PC-3 (cell line): Measurements from ENCODE around the gene CCL14. TPM values are rescaled to one million over a fixed set of nuclear protein-coding genes. Genes with fewer than 3 reads are reported as not detected.

Source experiments
- ATAC-seq: fragments of 200-7000 bp; cut with Tn5 transposase; 2 replicates; pipeline ENCODE4 v1.9.1; 2020; ENCODE audit warnings: mild to moderate bottlenecking, moderate library complexity
- BruUV-seq: library from RNA; stranded (reverse); fragments of 400-500 nt; replicated peaks from 2 replicates; lab custom pipeline; 2021; lab: Mats Ljungman, UMichigan
- CTCF ChIA-PET: fragments of 300-600 bp; sonication (Branson Sonifier 250); formaldehyde crosslinking; loops from one replicate; lab custom pipeline; 2022; ENCODE audit warnings: antibody characterized with exemption; lab: Charles Lee
- POLR2A ChIA-PET: fragments of 300-600 bp; sonication (Branson Sonifier 250); formaldehyde crosslinking; loops from one replicate; lab custom pipeline; 2022; ENCODE audit warnings: antibody characterized with exemption; ENCODE audit not compliant: unreplicated experiment; lab: Charles Lee
- DNase-seq: peaks from one replicate; pipeline ENCODE4 v3.0.0-alpha.2; 2015
- H2AFZ ChIP-seq: fragments of 300-600 bp; sonication (generic); 2 replicates; pipeline ENCODE4 v1.6.0; 2016; ENCODE audit warnings: antibody characterized with exemption, low read length
- H3F3A ChIP-seq: fragments of 300-600 bp; sonication (generic); one replicate; pipeline ENCODE4 v1.6.0; 2017; ENCODE audit warnings: antibody characterized with exemption, low read length, control low read depth, mild to moderate bottlenecking; ENCODE audit not compliant: unreplicated experiment
- H3K27ac ChIP-seq: fragments of 300-600 bp; sonication (generic); 2 replicates; pipeline ENCODE4 v1.5.1; 2016; ENCODE audit warnings: mild to moderate bottlenecking, low read length
- H3K27me3 ChIP-seq: fragments of 300-600 bp; sonication (generic); 2 replicates; pipeline ENCODE4 v1.6.1; 2016; ENCODE audit warnings: low read length, mixed read lengths
- H3K36me3 ChIP-seq: fragments of 300-600 bp; sonication (generic); 2 replicates; pipeline ENCODE4 v1.6.1; 2016; ENCODE audit warnings: low read depth, mixed run types, low read length, mixed read lengths
- H3K4me1 ChIP-seq: fragments of 300-600 bp; sonication (generic); 2 replicates; pipeline ENCODE4 v1.5.1; 2016; ENCODE audit warnings: low read length; ENCODE audit not compliant: insufficient read depth
- H3K4me2 ChIP-seq: fragments of 300-600 bp; sonication (generic); 2 replicates; pipeline ENCODE4 v1.6.0; 2016; ENCODE audit warnings: low read length
- H3K4me3 ChIP-seq: fragments of 300-600 bp; sonication (generic); 2 replicates; pipeline ENCODE4 v1.5.1; 2016; ENCODE audit warnings: mild to moderate bottlenecking, low read length, mixed read lengths
- H3K79me2 ChIP-seq: fragments of 300-600 bp; sonication (generic); 2 replicates; pipeline ENCODE4 v1.6.1; 2017; ENCODE audit warnings: low read length, mixed read lengths
- H3K9ac ChIP-seq: fragments of 300-600 bp; sonication (generic); 2 replicates; pipeline ENCODE4 v1.6.0; 2016; ENCODE audit warnings: mild to moderate bottlenecking, low read length
- H3K9me2 ChIP-seq: fragments of 300-600 bp; sonication (generic); replicated peaks from 2 replicates; pipeline ENCODE4 v1.6.1; 2016; ENCODE audit warnings: mixed run types, low read length, mixed read lengths
- H3K9me3 ChIP-seq: fragments of 300-600 bp; sonication (generic); 2 replicates; pipeline ENCODE4 v1.6.1; 2016; ENCODE audit warnings: low read length, mixed read lengths
- H4K20me1 ChIP-seq: fragments of 300-600 bp; sonication (generic); 2 replicates; pipeline ENCODE4 v1.6.1; 2016; ENCODE audit warnings: low read length, mixed read lengths
- CTCF ChIP-seq: fragments of 300-600 bp; sonication (generic); conservative IDR thresholded peaks from 2 replicates; pipeline ENCODE4 v1.5.1; 2017; ENCODE audit warnings: antibody characterized with exemption, low read depth, mild to moderate bottlenecking, low read length
- EZH2 ChIP-seq: fragments of 300-600 bp; sonication (generic); IDR thresholded peaks from one replicate; pipeline ENCODE4 v1.6.1; 2017; ENCODE audit warnings: antibody characterized with exemption, mild to moderate bottlenecking, low read length; ENCODE audit not compliant: unreplicated experiment
- EZH2phosphoT487 ChIP-seq: fragments of 300-600 bp; sonication (generic); IDR thresholded peaks from 2 replicates; pipeline ENCODE4 v1.6.1; 2018; ENCODE audit warnings: mild to moderate bottlenecking, antibody characterized with exemption, low read length, borderline replicate concordance
- intact Hi-C: fragments of 100-400 bp; cut with micrococcal nuclease; formaldehyde crosslinking; loops from 2 replicates; pipeline ENCODE4 v1.9.0; 2023
- total RNA-seq: library from RNA; depleted of rRNA; stranded (reverse); fragments of >200 nt; gene quantifications from 2 replicates; pipeline ENCODE4 v1.2.3, GENCODE V29; 2014

Gene CCL14
- total RNA-seq, 1 experiment from 2014 or later, result not detected

- Histone ChIP-seq H3F3A (no peaks in the 10 kb centered on the region), H3K4me3 (peak overlapping the region; percentile 63), H2AFZ (peak overlapping the region; percentile 79), H4K20me1 (no peaks in the 10 kb centered on the region), H3K9me3 (no peaks in the 10 kb centered on the region), H3K36me3 (no peaks in the 10 kb centered on the region), H3K79me2 (no peaks in the 10 kb centered on the region), H3K9me2 (no peaks in the 10 kb centered on the region), H3K4me1 (no peaks in the 10 kb centered on the region), H3K4me2 (peak overlapping the region; percentile 83), H3K9ac (no peak overlapping the region), H3K27me3 (0 out of 2 replicates have a peak, but pooled peaks cover 7% of the 10 kb centered on the region), H3K27ac (no peak overlapping the region)
- BruUV-seq, result no TSS peak
- POLR2A ChIA-PET, result no interaction called here
- intact Hi-C loops, result no loop called here
- TF ChIP-seq EZH2phosphoT487 (no peak), CTCF (peak; percentile 65), EZH2 (no peak)
- DNase-seq, result peak; percentile 62
- CTCF ChIA-PET, result no interaction called here
- peak; percentile 75 for ATAC-seq
These were observed 39.4 kb downstream of the CCL14 start for GRCh38 chr17:35947156-35947585.

GRCh38 chr17:35944151-35944550 lies 42.4 kb downstream of the CCL14 start:
- no peak for DNase-seq
- H3K4me1 ChIP-seq, result no peaks in the 10 kb centered on the region
- no peaks in the 10 kb centered on the region for H3K79me2 ChIP-seq
- no peaks in the 10 kb centered on the region for H3K9me3 ChIP-seq
- ChIA-PET CTCF (interaction anchor here (0.5 kb wide), 1 partner anchor 539 kb away, joined by 4 read pairs; no protein-coding TSS in a partner anchor), POLR2A (no interaction called here)
- no peak overlapping the region for H3K4me3 ChIP-seq
- no peak overlapping the region for H3K9ac ChIP-seq
- H3K27ac ChIP-seq, result no peak overlapping the region
- no peak for ATAC-seq
- H3K4me2 ChIP-seq, result no peak overlapping the region
- BruUV-seq, result no TSS peak
- H2AFZ ChIP-seq, result no peak overlapping the region
- intact Hi-C loops, result no loop called here
- H3F3A ChIP-seq, result no peaks in the 10 kb centered on the region
- TF ChIP-seq EZH2, result no peak
- no peak for TF ChIP-seq EZH2phosphoT487
- TF ChIP-seq CTCF, result no peak
- H3K36me3 ChIP-seq, result no peaks in the 10 kb centered on the region
- H3K9me2 ChIP-seq, result no peaks in the 10 kb centered on the region
- H4K20me1 ChIP-seq, result no peaks in the 10 kb centered on the region
- H3K27me3 ChIP-seq, result 0 out of 2 replicates have a peak, but pooled peaks cover 7% of the 10 kb centered on the region

GRCh38 chr17:35943537-35943936 lies 43.0 kb downstream of the CCL14 start, which contains the start of gene LYZL6:
Gene LYZL6 (minus strand): TSS chr17:35943713. CDS start chr17:35939356, 4,357 bp downstream.
- POLR2A ChIA-PET, result no interaction called here
- no peaks in the 10 kb centered on the region for H4K20me1 ChIP-seq
- DNase-seq (no peak), ATAC-seq (no peak)
- BruUV-seq, result no TSS peak
- no peak within 1 kb of the TSS for H3K9ac ChIP-seq
- no peaks in the 10 kb centered on the region for H3F3A ChIP-seq
- H3K79me2 ChIP-seq, result no peaks in the 10 kb centered on the region
- no peak within 1 kb of the TSS for H2AFZ ChIP-seq
- no peak within 1 kb of the TSS for H3K4me2 ChIP-seq
- no peak within 1 kb of the TSS for H3K4me3 ChIP-seq
- TF ChIP-seq EZH2phosphoT487 (no peak), CTCF (no peak), EZH2 (no peak)
- H3K4me1 ChIP-seq, result no peaks in the 10 kb centered on the region
- 0 out of 2 replicates have a peak, but pooled peaks cover 7% of the 10 kb centered on the region for H3K27me3 ChIP-seq
- H3K9me2 ChIP-seq, result no peaks in the 10 kb centered on the region
- no peak within 1 kb of the TSS for H3K27ac ChIP-seq
- CTCF ChIA-PET, result no interaction called here
- intact Hi-C loops, result no loop called here
- H3K9me3 ChIP-seq, result no peaks in the 10 kb centered on the region
- H3K36me3 ChIP-seq, result no peaks in the 10 kb centered on the region
